Measurements from ENCODE around the gene TRIM40.

TRIM40 gene

DNA sequence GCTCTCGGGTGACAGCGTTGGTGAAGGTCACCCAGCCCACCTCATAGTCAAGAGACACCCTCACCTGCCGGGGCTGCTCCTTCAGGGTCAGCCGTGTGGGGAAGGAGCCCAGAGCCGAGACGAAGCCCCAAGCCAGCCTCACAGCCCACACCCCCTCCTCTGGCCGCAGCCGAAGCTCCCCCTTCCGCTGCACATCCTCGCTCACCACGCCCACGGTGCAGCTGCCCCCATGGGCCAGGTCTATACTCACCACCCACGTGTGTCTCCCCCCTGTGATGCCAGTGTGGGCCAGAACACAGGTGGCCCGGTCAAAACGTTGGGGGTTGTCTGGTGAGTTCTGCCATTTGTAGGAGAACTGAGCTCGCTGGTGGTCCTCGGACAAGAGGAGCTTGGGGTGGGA lies 18.1 kb downstream of the TRIM40 start:
- no peak for TF ChIP-seq POLR2A (IDR thresholded peaks at IDR 0.05; ENCODE audit: low read depth, low read length)
- TF ChIP-seq POLR2AphosphoS5 (IDR thresholded peaks at IDR 0.05; ENCODE audit: low read depth, low read length), result no peak
- TF ChIP-seq TAF1 (IDR thresholded peaks at IDR 0.05; ENCODE audit: borderline replicate concordance, low read depth, low read length), result no peak
- DNase-seq (ENCODE audit: insufficient read length) (no peak), FAIRE-seq (no peak)

DNA sequence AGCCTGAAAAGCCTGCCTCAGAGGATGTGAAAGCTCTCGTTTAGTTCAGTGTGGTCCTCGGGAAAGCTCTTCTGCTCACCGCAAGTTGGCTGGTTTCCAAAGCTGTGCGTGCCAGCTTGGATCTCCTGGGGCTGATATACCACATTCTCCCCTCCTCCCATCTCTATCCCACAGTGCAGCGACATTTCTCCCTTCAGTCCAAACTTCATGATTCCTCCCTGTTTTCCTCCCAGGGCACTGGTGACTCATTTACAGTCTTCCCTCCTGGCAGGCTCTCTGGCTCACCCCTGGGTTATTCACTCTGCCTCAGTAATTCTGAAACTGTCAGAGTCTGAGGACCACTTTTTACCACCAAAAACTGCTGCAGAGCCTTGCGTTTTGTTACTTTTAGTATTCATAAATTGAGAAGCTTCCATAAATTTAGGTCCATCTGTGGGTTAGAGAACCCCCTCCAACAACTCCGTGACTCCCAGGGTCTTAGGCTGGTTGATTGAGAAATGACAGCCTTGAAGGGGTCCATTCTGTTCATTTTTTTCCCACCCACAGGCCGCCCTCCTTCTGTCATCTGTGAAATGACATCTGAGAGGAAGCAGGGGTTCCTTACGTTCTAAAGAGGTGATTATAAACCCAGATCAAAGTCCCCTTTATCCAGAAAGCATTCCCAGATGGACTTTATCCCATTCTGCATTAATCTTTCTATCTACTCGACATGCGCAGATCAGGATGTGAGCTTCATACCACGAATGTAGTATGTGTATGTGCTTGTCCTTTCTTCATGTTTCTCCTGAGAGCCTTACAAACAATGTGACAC lies 19.0 kb downstream of the TRIM40 start:
- TF ChIP-seq POLR2A (IDR thresholded peaks at IDR 0.05; ENCODE audit: low read depth, low read length) (no peak), TAF1 (IDR thresholded peaks at IDR 0.05; ENCODE audit: borderline replicate concordance, low read depth, low read length) (no peak), POLR2AphosphoS5 (IDR thresholded peaks at IDR 0.05; ENCODE audit: low read depth, low read length) (no peak)
- DNase-seq (ENCODE audit: insufficient read length) (no peak), FAIRE-seq (no peak)

DNA sequence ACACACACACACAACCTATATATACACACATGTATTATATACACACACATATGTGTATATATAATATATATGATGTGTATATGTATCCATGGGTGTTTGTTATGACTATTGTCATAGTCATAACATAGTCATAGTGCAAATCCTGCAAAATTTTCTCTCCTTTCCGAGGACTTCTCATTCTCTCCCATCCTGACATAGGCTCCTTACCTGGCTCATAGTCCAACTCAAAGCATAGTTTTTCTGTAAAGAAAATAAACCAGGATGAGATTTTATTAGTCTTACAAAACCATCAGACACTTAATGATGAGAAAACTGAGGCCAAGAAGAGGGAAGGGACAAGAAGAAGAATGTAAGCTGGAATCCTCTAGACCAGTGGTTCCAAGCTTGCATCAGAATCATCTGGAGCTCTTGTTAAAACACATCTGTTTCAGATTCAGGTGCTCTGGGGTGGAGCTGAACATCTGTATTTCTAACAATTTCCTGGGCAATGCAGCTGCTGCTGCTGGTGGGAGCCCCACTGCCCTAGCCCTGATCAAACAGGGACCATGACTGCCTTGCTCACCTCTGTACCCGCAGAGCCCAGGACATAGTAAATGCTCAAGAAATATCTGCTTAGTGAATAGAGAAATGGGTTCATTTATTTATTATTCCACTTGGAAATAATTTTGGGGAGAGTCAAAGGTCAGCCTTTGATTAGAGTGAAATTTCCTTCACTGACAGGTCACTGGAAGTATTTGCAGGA lies 19.8 kb downstream of the TRIM40 start:
- FAIRE-seq, result no peak
- no peak for DNase-seq (ENCODE audit: insufficient read length)
- no peak for TF ChIP-seq POLR2A (IDR thresholded peaks at IDR 0.05; ENCODE audit: low read depth, low read length)
- no peak for TF ChIP-seq TAF1 (IDR thresholded peaks at IDR 0.05; ENCODE audit: borderline replicate concordance, low read depth, low read length)
- no peak for TF ChIP-seq POLR2AphosphoS5 (IDR thresholded peaks at IDR 0.05; ENCODE audit: low read depth, low read length)

DNA sequence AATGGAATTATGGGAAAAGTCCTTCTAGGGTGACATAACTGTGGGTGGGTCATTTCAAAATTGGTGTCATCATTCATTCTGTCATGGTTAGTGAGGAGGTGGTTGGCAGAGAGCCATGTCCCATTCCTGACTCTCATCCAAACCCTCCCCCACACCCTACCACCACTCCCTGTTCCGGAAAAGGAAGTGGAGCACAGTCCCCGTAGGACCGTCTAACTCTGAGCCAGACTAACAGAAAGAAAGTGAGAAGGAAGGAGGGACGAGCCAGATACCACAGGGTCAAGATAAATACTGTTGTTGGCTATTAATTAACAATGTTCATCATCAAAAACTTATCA lies 20.3 kb downstream of the TRIM40 start:
- no peak for TF ChIP-seq POLR2AphosphoS5 (IDR thresholded peaks at IDR 0.05; ENCODE audit: low read depth, low read length)
- TF ChIP-seq TAF1 (IDR thresholded peaks at IDR 0.05; ENCODE audit: borderline replicate concordance, low read depth, low read length), result no peak
- no peak for TF ChIP-seq POLR2A (IDR thresholded peaks at IDR 0.05; ENCODE audit: low read depth, low read length)
- no peak for DNase-seq (ENCODE audit: insufficient read length)
- no peak for FAIRE-seq

DNA sequence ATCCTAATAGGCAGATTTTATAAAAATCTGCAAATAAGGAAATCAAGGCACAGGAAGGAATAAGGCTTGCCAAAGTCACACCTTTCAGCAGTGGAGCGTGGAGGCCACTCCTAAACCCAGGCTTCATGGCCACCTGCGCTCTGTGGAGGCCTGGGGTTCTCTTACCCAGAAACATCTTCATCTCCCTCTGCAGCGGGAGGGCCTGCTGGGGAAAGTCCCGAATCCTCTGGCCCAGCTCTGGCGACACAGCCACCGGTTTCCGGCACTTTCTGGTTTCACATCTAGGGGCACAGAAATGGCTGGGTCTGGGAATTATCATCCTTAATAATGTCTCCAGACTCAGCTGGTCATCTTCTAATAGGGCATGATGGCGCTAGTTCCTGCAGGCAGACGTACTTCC lies 20.8 kb downstream of the TRIM40 start:
- DNase-seq (ENCODE audit: insufficient read length), result no peak
- no peak for TF ChIP-seq POLR2AphosphoS5 (IDR thresholded peaks at IDR 0.05; ENCODE audit: low read depth, low read length)
- TF ChIP-seq TAF1 (IDR thresholded peaks at IDR 0.05; ENCODE audit: borderline replicate concordance, low read depth, low read length), result no peak
- TF ChIP-seq POLR2A (IDR thresholded peaks at IDR 0.05; ENCODE audit: low read depth, low read length), result no peak
- no peak for FAIRE-seq

GRCh38 chr6:30157581-30157980 lies 21.6 kb downstream of the TRIM40 start:
- DNase-seq (ENCODE audit: insufficient read length), result no peak
- FAIRE-seq, result no peak
- TF ChIP-seq POLR2AphosphoS5 (IDR thresholded peaks at IDR 0.05; ENCODE audit: low read depth, low read length), result no peak
- no peak for TF ChIP-seq POLR2A (IDR thresholded peaks at IDR 0.05; ENCODE audit: low read depth, low read length)
- no peak for TF ChIP-seq TAF1 (IDR thresholded peaks at IDR 0.05; ENCODE audit: borderline replicate concordance, low read depth, low read length)

DNA sequence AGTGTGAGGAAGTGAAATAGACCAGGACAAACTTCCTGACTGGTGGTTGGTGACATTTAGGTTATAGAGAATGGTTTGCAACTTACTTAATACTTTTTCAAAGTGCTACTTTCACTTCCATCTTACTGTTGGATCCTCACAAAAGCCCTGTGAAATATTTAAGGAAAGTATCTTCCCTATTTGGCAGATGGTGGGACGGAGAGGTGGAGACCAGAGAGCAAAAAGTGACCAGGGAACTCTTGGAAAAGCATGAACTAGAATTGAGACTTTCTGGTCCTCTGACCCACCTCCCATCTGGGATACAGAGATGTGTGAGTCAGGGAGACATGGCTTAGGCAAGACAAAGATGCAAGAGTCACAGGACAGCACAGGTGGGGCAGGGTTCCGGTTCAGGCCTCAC lies 22.1 kb downstream of the TRIM40 start:
- DNase-seq (ENCODE audit: insufficient read length) (no peak), FAIRE-seq (no peak)
- TF ChIP-seq TAF1 (IDR thresholded peaks at IDR 0.05; ENCODE audit: borderline replicate concordance, low read depth, low read length), result no peak
- TF ChIP-seq POLR2AphosphoS5 (IDR thresholded peaks at IDR 0.05; ENCODE audit: low read depth, low read length), result no peak
- no peak for TF ChIP-seq POLR2A (IDR thresholded peaks at IDR 0.05; ENCODE audit: low read depth, low read length)

GRCh38 chr6:30158475-30159040 lies 22.6 kb downstream of the TRIM40 start:
- FAIRE-seq, result no peak
- no peak for TF ChIP-seq TAF1 (IDR thresholded peaks at IDR 0.05; ENCODE audit: borderline replicate concordance, low read depth, low read length)
- TF ChIP-seq POLR2AphosphoS5 (IDR thresholded peaks at IDR 0.05; ENCODE audit: low read depth, low read length), result no peak
- TF ChIP-seq POLR2A (IDR thresholded peaks at IDR 0.05; ENCODE audit: low read depth, low read length), result no peak
- no peak for DNase-seq (ENCODE audit: insufficient read length)

- DNase-seq (ENCODE audit: insufficient read length) (no peak), FAIRE-seq (no peak)
- TF ChIP-seq POLR2AphosphoS5 (IDR thresholded peaks at IDR 0.05; ENCODE audit: low read depth, low read length), result no peak
- TF ChIP-seq POLR2A (IDR thresholded peaks at IDR 0.05; ENCODE audit: low read depth, low read length), result no peak
- no peak for TF ChIP-seq TAF1 (IDR thresholded peaks at IDR 0.05; ENCODE audit: borderline replicate concordance, low read depth, low read length)
Measured at GRCh38 chr6:30160008-30160784, 24.3 kb downstream of the TRIM40 start.

- FAIRE-seq, result no peak
- no peak for TF ChIP-seq TAF1 (IDR thresholded peaks at IDR 0.05; ENCODE audit: borderline replicate concordance, low read depth, low read length)
- TF ChIP-seq POLR2AphosphoS5 (IDR thresholded peaks at IDR 0.05; ENCODE audit: low read depth, low read length), result no peak
- no peak for TF ChIP-seq POLR2A (IDR thresholded peaks at IDR 0.05; ENCODE audit: low read depth, low read length)
- no peak for DNase-seq (ENCODE audit: insufficient read length)
Measured at GRCh38 chr6:30160785-30161531, 25.0 kb downstream of the TRIM40 start, which contains the start of gene TRIM10. Gene TRIM10, minus strand, starts transcription at chr6:30161211. Its CDS starts 353 bp downstream, at chr6:30160858.

All from GM12892 (cell line).